Bone marrow (tissue), 2 donors: ENCODE data around the gene DISP1.

Experiments used
- DNase-seq, 2 donors: peaks; one replicate each; lab custom pipeline; 2025; lab: John Stamatoyannopoulos, UW

Gene DISP1

GRCh38 chr1:222861062-222861461, 46.2 kb downstream of the DISP1 start:
- DNase-seq = no peak
